Measurements from ENCODE around the gene KLHL17. TPM values are rescaled to one million over a fixed set of nuclear protein-coding genes. Genes with fewer than 3 reads are reported as not detected.

Gene KLHL17
- total and polyA plus RNA-seq, 11 donors, result 1.6 to 6.8 (median 4.7) TPM

GRCh38 chr1:929712-930632 is 30.4 kb upstream of the KLHL17 start:
- peaks cover 12 to 71% (median 39%) of the 10 kb centered on the region in 9 donors for H3K27me3 ChIP-seq

GRCh38 chr1:930633-931138 is 29.7 kb upstream of the KLHL17 start:
- DNase-seq (no peak), ATAC-seq (no peak)
- peaks cover 7 to 71% (median 42%) of the 10 kb centered on the region in 9 donors for H3K27me3 ChIP-seq
- H3K4me1 ChIP-seq, result peaks cover 0 to 14% (median 11%) of the 10 kb centered on the region in 12 donors
- TF ChIP-seq POLR2A (IDR thresholded peaks at IDR 0.05), result no peak
- TF ChIP-seq, protein P1, sequence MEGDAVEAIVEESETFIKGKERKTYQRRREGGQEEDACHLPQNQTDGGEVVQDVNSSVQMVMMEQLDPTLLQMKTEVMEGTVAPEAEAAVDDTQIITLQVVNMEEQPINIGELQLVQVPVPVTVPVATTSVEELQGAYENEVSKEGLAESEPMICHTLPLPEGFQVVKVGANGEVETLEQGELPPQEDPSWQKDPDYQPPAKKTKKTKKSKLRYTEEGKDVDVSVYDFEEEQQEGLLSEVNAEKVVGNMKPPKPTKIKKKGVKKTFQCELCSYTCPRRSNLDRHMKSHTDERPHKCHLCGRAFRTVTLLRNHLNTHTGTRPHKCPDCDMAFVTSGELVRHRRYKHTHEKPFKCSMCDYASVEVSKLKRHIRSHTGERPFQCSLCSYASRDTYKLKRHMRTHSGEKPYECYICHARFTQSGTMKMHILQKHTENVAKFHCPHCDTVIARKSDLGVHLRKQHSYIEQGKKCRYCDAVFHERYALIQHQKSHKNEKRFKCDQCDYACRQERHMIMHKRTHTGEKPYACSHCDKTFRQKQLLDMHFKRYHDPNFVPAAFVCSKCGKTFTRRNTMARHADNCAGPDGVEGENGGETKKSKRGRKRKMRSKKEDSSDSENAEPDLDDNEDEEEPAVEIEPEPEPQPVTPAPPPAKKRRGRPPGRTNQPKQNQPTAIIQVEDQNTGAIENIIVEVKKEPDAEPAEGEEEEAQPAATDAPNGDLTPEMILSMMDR (IDR thresholded peaks at IDR 0.05), result no peak
- 69 to 88% (median 73%) methylated on average over 6 to 18 of the region's 18 CpGs for WGBS, 4 donors
- H3K36me3 ChIP-seq, result no peaks in the 10 kb centered on the region
- no peak overlapping the region for H3K4me3 ChIP-seq
- H3K27ac ChIP-seq, result no peak overlapping the region
- intact Hi-C loops (cut with DNase I), result no loop called here
- H3K9me3 ChIP-seq, result no peaks in the 10 kb centered on the region

More at GRCh38 chr1:929712-930632, 30.4 kb upstream of the KLHL17 start:
- intact Hi-C loops (cut with DNase I), result no loop called here
- WGBS, 4 donors, result 80 to 87% (median 82%) methylated on average over 38 to 40 of the region's 40 CpGs
- no peak for DNase-seq
- H3K4me3 ChIP-seq, result no peak overlapping the region
- no peaks in the 10 kb centered on the region for H3K36me3 ChIP-seq
- no peaks in the 10 kb centered on the region for H3K9me3 ChIP-seq
- H3K4me1 ChIP-seq, result peaks cover 0 to 14% (median 8%) of the 10 kb centered on the region in 12 donors
- TF ChIP-seq, protein P1 (IDR thresholded peaks at IDR 0.05), result no peak
- TF ChIP-seq POLR2A (IDR thresholded peaks at IDR 0.05), result no peak
- ATAC-seq, result no peak
- no peak overlapping the region for H3K27ac ChIP-seq

GRCh38 chr1:931380-932172 is 28.8 kb upstream of the KLHL17 start:
- ATAC-seq, result no peak
- H3K27me3 ChIP-seq, result peaks cover 0 to 71% (median 41%) of the 10 kb centered on the region in 9 donors
- TF ChIP-seq POLR2A (IDR thresholded peaks at IDR 0.05), result no peak
- TF ChIP-seq, protein P1 (IDR thresholded peaks at IDR 0.05), result no peak
- 44 to 56% (median 53%) methylated on average over 15 of the region's 15 CpGs for WGBS, 4 donors
- H3K4me3 ChIP-seq, result no peak overlapping the region
- peaks cover 0 to 17% (median 10%) of the 10 kb centered on the region in 12 donors for H3K4me1 ChIP-seq
- no peak overlapping the region for H3K27ac ChIP-seq
- H3K36me3 ChIP-seq, result no peaks in the 10 kb centered on the region
- no peak for DNase-seq
- intact Hi-C loops (cut with DNase I), result no loop called here
- H3K9me3 ChIP-seq, result no peaks in the 10 kb centered on the region

DNA sequence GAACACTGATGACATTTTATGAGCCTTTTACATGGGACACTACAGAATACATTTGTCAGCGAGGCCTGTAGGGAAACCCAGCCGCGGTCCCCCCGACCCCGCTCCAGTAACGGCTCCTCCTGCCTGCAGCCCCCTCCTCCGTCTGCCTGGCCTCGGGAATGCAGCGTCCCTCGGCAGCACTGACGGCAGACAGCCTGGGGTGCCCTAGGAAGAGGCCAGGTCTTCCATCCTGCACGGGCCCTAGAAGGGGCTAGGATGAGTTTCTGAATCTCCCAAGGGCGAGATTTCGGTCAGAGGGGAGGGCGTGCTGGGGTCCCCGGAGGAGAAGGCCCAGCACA is 28.2 kb upstream of the KLHL17 start:
- no peaks in the 10 kb centered on the region for H3K9me3 ChIP-seq
- H3K36me3 ChIP-seq, result no peaks in the 10 kb centered on the region

More for the DNA sequence above, 28.2 kb upstream of the KLHL17 start:
- Histone ChIP-seq H3K27ac (no peak overlapping the region), H3K4me1 (peaks cover 0 to 17% (median 10%) of the 10 kb centered on the region in 12 donors), H3K4me3 (no peak overlapping the region), H3K27me3 (peaks cover 0 to 71% (median 41%) of the 10 kb centered on the region in 9 donors)
- intact Hi-C loops (cut with DNase I), result no loop called here
- ATAC-seq, result no peak
- DNase-seq, result no peak
- no peak for TF ChIP-seq POLR2A (IDR thresholded peaks at IDR 0.05)
- TF ChIP-seq, protein P1 (IDR thresholded peaks at IDR 0.05), result no peak
- 57 to 72% (median 62%) methylated on average over 15 to 16 of the region's 16 CpGs for WGBS, 4 donors

Data from heart left ventricle (tissue), 16 donors.